Kidney tubule cell (primary cell): Measurements from ENCODE around the gene SVOPL.
"Not testable (repeated sequence)": the region's sequence is repeated elsewhere in the genome, so short reads cannot be mapped to it uniquely, and the experiment has no call there.

Experiments used
- DNase-seq: peaks from one replicate; pipeline ENCODE4 v3.0.0-alpha.2; 2018; ENCODE audit warnings: low spot score

Gene SVOPL

DNA sequence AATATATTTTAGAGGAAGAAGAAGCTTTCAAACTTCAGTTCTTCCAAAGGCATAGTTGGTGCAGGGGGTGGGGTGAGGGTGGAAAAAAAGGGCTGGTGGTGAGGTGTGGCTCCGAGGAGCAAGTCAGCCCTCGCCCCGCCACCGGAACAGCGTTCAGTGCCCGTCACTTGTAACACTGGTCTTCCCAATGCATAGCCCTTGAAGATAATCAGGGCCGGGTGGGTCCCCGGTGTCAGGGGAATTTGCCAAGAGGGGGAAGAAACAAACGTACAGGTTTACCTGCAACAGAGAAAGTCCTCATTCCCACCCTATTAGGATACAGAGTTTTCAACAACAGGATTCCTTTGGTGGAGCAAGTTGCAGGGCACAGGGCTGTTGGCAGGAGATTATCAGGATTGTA lies 1.5 kb downstream of the SVOPL start:
- DNase-seq = no peak

DNA sequence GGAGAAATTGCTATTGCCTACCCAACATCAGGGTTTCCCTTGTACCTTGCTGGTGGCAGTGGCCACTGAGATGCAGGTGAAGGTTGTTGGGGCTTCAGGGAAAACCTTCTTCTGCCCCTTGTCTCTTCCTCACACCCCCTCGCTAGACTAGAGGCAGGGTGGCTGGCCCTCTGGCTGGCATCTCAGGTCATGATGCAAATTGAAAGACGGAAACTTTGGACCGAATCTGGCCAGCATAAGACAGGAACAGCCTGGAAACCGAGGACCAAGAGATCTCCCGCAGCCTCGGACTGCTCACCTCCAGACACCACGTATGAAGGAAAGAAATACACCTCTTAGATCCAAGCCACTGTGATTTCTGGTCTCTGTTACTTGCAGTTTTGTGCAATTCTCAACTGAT lies 2.9 kb downstream of the SVOPL start:
- DNase-seq = no peak

DNA sequence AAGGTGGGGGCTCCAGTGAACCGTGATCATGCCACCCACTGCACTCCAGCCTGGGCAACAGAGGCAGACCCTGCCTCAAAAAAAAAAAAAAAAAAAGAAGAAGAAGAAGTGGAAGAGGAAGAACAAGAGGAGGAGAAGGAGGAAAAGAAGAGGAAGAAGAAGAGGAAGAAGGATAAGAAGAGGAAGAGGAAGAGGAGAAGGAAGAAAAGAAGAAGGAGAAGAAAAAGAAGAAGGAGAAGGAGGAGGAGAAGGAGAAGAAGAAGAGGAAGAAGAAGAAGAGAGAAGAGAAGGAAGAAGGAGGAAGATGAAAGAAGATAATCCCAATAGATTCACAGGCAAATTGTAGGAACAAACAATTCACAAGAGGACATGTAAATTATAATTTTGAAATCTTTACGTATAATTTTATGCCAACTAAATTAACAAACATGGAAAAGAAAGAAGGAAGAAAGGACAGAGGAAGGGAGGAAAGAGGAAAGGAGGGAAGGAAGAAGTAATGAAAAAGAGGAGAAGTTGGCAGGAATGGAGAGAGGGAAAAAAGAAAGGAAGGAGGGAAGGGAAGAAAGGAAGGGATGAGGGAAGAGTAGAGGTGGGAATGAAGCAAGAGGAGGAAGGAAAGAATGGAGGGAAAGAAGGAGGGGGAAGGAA lies 3.5 kb downstream of the SVOPL start:
- DNase-seq = no peak

DNA sequence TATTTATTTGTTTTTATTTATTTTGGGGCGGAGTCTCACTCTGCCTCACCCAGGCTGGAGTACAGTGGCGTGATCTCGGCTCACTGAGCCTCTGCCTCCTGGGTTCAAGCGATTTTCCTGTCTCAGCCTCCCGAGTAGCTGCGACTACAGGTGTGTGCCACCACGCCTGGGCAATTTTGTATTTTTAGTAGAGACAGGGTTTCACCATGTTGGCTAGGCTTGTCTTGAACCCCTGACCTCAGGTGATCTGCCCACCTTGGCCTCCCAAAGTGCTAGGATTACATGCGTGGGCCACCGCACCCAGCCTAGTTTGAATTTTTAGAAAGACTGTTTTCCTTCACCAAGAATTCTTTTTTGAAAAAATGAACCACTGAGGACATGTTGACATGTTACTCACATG lies 5.4 kb downstream of the SVOPL start:
- not testable (repeated sequence) for DNase-seq

DNA sequence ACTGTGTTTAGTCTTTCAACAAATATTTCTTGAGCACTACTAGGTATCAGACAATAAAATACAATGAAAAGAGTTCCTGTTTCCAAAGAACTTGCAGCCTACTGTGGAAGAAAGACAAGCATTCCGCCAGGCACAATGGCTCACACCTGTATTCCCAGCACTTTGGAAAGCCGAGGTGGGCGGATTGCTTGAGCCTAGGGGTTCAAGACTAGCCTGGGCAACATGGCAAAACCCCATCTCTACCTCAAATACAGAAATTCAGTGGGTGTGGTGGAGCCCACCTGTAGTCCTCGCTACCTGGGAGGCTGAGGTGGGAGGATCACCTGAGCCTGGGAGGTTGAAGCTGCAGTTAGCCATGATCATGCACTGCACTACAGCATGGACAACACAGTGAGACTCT lies 6.1 kb downstream of the SVOPL start:
- DNase-seq = no peak

DNA sequence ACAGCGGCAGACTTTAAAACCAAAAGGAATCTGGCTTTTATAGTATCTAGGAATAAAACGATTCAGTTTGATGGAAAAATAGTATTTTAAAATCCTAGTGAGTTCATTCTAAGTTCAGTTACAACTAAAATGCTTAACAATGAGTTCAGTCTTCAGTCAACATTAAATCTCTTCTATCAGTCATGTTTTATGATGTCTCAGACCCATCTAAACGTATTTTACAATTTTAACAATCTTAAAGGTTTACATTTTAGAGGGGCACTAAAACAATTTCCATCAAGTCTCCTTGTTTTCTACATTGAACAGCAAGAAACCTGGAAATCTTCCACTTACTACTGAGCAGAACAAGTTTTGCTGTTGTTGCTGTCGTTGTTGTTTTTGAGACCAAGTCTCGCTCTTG lies 10.0 kb downstream of the SVOPL start:
- DNase-seq = no peak

DNA sequence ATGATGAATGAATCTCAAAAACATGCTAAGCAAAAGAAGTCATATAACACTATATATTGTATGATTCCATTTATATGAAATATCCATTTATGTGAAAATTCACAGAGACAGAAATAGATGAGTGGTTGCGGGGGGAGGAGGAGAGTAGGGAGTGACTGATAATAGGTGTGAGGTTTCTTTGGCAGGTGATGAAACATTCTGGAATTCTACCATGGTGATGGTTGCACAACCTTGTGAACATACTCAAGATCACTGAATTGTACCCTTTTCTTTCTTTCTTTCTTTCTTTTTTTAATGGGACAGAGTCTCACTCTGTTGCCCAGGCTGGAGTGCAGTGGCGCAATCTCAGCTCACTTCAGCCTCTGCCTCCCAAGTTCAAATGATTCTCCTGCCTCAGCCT lies 10.7 kb downstream of the SVOPL start:
- DNase-seq = no peak

DNA sequence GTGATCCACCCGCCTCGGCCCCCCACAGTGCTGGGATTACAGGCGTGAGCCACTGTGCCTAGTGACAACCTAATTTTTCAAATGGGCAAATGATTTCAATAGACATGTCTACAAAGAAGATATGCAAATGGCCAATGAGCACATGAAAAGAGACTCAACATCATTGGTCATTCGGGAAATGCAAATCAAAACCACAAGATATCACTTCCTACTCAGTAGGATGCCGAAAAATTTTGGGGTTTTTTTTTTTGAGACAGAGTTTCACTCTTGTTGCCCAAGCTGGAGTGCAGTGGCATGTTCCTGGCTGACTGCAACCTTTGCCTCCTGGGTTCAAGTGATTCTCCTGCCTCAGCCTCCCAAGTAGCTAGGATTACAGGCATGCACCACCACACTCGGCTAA lies 13.1 kb downstream of the SVOPL start:
- not testable (repeated sequence) for DNase-seq

DNA sequence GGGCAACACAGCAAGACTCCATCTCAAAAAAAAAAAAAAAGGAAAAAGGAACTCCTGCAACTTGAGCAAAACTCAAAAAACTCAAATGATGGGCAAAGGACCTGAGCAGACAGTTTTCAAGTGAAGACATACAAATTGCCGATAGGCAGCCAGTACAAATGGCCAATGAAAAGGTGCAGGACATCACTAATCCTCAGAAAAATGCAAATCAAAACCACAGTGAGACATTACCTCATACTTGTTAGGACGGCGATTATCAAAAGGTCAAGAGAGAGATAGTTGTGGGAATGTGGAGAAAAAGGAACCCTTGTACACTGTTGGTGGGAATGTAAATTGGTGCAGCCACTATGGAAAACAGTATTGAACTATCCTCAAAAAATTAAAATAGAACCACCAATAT lies 16.8 kb downstream of the SVOPL start:
- peak; percentile 11 for DNase-seq

DNA sequence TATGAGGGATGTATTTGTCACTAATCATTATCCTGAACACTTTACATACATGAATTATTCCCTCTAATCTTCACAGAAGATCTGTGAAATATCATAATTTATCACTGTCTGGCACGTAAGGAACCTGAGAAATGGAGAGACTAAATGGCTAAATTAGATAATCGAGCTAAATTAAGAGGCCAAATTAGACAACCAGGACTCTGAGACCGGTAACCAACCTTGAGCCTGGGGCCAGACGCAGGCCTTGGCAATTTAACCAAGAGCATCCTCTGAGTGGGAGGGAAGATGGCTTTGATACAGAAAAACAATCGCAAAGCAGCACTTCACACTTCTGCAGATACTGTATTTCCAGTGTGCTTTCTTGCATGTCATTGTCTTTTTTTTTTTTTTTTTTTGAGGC lies 21.4 kb downstream of the SVOPL start:
- DNase-seq = no peak

DNA sequence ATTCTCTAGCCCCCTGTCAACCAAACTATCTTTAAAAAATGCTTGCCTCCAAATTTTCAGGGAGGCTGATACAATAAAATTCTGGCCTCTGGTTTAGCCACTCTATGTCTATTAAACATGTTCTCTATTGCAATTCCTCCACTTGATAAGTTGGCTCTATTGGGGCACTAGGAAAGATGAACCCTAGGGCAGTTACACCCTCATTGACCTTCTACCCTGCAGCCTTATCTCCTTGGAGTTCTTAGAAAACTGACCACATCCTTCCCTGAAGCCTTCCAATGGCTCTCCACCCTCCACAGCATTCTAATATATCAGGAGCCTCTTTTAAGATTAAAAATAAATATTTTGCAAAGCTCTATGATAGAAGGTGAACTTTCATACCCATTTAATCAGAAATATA lies 30.6 kb downstream of the SVOPL start:
- DNase-seq = no peak

DNA sequence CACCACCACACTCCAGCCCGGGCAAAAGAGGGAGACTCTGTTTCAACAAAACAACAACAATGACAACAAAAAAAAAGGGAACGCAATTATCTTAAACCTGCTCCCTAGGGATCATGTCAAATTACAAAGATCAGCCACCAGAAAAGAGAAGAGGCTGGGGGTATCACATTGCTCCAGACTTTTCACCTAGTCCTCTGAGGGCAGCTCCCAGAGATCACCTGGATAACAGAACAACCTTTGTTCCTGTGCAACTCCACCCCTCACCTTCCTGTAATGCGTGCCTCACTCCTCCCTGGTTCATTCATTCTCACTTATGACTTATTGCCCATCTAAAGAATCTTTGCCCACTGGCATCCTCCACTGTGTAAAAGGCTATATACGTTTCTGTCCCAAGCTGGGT lies 31.8 kb downstream of the SVOPL start:
- DNase-seq = no peak

DNA sequence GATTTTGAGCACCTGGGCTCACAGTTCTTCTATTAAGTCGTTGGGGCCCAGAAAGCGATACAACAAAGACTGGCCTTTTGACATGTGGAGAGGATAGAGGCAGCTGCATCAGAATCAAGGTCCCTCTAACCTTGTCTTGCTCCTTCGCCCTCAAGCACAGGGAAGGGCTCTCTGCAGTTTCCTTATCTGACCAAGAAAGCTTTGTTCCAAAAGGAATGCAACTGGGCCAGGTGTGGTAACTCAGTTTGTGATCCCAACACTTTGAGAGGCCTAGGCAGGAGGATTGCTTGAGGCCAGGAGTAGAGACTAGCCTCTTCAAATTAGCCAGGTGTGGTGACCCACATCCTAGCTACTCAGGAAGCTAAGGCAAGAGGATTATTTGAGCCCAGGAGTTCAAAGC lies 32.2 kb downstream of the SVOPL start:
- no peak for DNase-seq

DNA sequence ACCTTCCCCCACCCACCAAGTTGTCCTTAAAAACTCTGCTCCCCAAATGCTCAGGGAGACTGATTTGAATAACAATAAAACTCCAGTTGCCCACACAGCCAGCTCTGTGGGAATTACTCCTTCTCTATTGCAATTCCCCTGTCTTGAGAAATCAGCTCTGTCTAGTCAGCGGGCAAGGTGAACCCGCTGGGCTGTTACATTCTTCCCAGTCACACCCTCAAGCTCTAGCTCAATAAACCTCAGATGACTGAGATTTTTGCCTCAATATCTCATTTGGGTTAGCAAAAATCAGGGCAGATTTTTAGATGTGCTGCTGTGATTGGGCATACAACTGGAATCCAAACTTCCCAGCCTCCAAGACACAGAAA lies 32.9 kb downstream of the SVOPL start:
- DNase-seq = no peak

DNA sequence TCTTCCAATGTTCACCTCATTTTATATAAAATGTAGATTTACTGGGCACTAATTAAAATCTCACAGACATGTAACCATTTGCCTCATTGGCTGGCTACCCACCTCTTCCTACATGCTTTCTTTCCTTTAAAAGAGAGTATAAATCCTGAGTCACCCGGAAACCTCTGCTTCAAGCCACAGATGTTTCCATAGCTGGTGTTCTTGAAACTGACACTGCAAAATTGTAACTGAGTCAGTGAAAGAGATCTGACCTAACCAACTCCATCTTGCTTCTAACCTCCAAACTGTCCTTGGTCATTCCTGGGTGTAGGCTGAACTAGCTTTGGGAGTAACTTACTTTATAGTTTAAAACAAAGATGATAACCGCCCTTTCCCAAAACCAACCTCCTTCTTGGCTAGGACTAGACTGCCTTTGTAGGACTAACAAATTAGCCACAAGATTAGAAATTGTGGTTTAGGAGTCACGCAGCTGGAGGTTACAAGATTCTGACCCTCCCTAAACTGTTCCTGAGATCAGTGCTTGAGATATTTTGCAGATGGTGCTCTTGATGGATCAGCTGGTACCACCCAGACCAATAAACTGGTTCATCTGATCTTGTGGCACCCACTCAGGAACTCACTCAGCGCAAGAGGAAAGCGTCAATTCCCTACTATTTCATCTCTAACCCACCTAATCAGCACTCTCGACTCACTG lies 33.5 kb downstream of the SVOPL start:
- DNase-seq = no peak

DNA sequence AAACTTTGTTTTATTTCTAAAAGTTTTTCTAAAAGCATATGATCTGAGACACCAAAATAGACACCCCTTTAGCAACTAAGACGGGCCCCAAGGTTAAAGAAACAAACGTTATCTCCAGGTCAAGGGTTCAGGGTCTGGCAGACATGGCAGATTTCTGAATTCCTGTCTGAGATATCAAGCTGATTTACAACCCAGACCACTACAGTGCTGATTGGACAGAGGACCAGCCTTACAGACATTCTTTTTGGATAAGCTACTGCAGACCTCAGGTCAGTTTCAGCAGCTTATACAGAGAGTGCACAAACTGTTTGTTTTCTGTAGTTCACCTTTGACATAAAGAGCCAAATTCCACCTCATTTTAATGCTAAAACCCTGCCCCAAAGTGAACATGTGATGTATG lies 34.8 kb downstream of the SVOPL start:
- DNase-seq = no peak

DNA sequence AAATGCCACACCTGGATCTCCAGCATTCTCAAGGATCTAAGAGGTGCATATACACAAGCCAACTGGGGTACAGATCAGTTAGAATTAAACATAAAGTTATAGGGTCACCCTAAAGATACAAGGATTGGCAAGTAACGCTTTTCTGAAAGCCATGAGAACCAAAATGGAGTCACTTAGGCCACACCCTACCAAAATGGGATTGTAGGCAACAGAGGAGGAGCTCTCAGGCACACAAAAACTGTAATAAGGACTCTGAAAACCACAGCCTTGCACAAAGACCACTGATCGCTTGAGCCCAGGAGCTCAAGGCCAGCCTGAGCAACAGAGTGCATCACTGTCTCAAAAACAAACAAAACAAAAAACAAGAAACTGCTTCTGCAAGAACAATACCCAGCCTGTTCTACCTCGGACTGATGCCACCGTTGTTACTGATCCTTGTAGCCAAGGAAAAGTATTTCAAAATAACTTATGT lies 35.5 kb downstream of the SVOPL start:
- DNase-seq = no peak

DNA sequence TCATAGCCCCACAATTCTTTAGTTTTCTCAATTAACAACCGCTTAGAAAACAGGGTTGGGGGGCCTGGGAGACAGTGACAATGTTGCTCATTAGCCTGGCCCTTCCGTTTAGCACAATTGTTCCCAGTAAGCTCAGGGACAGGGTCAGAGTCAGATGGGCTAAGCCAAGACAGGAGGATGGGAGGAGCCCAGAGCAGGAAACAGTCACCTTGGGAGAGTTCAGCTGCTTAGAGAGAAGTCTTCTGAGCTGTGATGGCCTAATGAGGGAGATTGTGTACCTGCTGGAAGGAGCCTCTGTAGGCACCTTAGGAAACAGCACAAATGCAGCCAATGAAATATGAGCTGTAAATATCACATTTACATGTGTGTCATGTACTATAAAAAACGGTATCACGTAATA lies 35.9 kb downstream of the SVOPL start:
- DNase-seq = no peak

DNA sequence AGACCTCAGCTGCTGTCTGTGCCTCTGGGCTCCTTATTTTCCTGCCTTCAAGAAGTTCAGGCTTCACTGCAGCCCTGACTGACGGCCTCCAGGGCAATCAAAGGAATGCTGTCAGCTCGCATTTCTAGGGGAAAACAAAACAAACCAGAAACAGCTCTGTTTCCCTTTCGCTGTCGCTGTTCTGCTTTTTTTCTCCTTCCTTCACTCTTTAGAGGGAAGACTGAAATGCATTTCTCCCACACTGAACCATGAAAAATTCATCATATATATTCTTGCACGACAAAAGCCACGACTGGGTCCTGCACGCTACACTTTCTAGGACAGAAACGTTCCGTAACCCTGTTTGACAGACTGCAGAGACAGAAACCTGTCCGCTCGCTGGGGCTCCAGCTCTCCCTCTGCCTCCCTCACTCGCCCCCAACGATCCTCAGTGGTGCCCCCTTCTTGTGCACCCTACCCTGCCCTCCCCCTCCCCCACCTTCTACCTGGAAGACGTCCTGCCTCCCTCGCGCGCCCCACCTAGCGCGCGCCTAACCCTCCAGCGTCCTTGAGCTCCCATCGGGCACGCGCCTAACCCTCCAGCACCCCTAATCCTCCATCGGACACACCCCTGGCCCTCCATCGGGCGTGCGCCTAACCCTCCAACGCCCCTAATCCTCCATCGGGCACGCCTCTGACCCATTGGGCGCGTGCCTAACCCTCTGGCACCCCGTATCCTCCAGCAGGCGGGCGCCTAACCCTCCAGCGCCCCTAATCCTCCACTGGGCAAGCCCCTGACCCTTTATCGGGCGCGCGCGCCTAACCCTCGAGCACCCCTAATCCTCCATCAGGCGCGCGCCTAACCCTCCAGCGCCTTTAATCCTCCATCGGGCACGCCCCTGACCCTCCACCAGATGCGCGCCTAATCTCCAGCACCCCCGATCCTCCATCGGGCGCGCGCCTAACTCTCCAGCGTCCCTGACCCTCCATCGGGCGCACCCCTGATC lies 37.1 kb downstream of the SVOPL start:
- peak; percentile 60 for DNase-seq

DNA sequence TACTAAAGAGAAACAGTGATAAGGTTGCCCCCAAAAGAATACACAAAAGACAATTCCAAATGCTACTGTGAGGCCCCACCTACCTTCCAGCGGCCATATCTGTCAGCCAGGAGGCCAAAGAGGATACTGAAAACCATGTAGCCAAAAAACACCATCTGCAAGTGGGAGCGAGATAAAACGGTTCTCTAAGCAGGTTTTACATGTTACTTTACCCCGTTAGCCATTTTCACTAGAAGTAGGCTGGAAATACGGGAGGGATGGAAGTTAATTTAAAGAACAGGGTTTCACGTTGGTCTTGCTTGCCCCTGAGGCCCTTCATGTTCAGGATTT lies 38.2 kb downstream of the SVOPL start:
- no peak for DNase-seq

DNA sequence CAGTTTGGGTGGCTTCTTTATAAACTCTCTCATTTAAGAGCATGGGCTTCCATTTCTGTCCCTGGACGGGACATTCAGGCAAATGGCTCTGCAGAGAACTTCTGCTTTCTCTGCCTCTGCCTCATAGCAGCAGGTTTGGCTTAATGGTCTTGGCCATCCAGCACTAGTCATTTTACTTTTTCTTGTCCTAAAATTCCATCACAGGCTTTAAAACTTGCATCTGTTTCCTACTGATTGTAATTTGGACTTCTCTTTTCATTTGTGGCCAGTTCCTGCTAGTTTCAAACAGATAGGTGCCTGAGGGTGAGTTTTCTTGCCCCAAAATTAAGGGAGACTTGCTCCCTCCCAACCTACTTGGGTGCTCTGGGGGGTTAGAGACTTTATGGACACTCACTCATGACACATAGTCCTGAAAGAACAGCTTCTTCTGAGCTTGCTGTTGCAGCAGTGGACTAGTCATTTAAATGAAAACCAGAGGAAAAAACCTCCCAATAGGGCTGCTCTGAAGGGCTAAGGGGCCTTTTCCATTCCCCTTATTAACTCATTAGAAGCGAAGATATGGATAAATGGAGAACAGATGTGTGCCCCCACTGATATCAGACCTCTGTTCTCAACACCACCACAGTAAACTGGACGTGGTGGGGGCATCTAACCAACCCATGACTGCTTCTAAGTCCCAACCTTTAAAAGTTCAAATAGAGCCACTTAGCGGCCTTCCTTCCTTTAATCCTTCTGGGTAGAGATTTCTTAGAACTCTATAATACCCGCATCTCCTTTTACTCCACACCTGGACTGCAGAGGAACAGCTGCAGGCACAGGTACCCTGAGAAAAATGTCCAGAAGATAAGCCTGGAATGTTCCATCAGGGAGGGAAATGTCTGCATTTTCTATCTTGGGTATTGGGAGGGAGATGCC lies 38.8 kb downstream of the SVOPL start:
- DNase-seq = no peak

DNA sequence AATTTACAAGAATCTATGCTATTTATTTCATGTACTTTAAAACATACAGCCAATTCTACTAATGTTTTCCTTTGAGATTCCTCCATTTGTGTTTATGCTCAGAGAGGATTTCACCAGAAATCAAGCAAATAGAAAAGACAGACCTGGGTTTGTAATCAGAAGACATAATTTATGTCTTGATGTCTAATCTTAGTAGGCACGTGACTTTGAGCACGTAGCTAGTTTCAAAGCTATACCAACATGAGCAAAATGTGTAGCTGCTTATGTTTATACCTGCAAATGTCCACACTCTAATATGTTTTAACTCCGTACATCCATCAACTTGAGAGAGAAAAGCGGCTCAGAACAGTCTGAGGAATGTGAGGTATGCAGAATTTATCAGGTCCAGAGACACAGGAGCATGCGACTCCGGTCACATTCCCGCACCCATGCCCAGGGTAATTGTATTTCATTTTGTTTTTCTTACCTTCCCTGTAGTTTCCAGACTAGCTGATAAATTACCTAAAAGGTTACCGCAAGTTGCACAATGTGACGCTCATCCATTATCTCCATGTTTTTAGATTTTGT lies 40.0 kb downstream of the SVOPL start:
- peak; percentile 7 for DNase-seq
